HCT116 (cell line): ENCODE results near the gene TRPM3. TPM values are rescaled to one million over a fixed set of nuclear protein-coding genes. Genes with fewer than 3 reads are reported as not detected.

ENCODE experiments used
- ATAC-seq: fragments of 200-7000 bp; cut with Tn5 transposase; 2 replicates; pipeline ENCODE4 v1.9.1; 2020; ENCODE audit warnings: mild to moderate bottlenecking, moderate library complexity
- BruUV-seq: library from RNA; stranded (reverse); fragments of 400-500 nt; replicated peaks from 2 replicates; lab custom pipeline; 2021; lab: Mats Ljungman, UMichigan
- CTCF ChIA-PET: fragments of 300-600 bp; sonication (Branson Sonifier 250); formaldehyde crosslinking; loops from one replicate; lab custom pipeline; 2021; ENCODE audit warnings: antibody characterized with exemption; lab: Charles Lee
- POLR2A ChIA-PET: fragments of 300-600, 350-600 bp; sonication (Branson Sonifier 250); formaldehyde crosslinking; loops from one replicate; lab custom pipeline; 2021; ENCODE audit warnings: antibody characterized with exemption; lab: Charles Lee
- RAD21 ChIA-PET, 2 experiments: fragments of 300-600 bp; sonication (Branson Sonifier 250); formaldehyde crosslinking; loops; one replicate each; lab custom pipeline; 2023; ENCODE audit warnings: low total read pairs in 2 of 2; ENCODE audit not compliant: uncharacterized antibody in 2 of 2, unreplicated experiment in 2 of 2, low non-redundant PET in 1 of 2; lab: Charles Lee
- DNase-seq: peaks from one replicate; pipeline ENCODE4 v3.0.0-alpha.2; 2010; ENCODE audit warnings: low read depth, low spot score
- H2AFZ ChIP-seq: fragments of 200-600 bp; shearing (Covaris generic), sonication (generic); 2 replicates; pipeline ENCODE4 v1.6.1; 2017; ENCODE audit warnings: low read depth, mixed run types, mixed read lengths, antibody characterized with exemption, low read length; ENCODE audit not compliant: poor library complexity, severe bottlenecking
- H3K27ac ChIP-seq: 2 replicates; pipeline ENCODE4 v1.5.1; 2012; ENCODE audit warnings: low read depth, low read length
- H3K27me3 ChIP-seq: fragments of 200-600 bp; sonication (generic); 2 replicates; pipeline ENCODE4 v1.6.1; 2016; ENCODE audit warnings: mixed run types, low read length, mixed read lengths; ENCODE audit not compliant: insufficient read depth
- H3K36me3 ChIP-seq, 2 experiments: fragments of 200-500 bp in 1 of 2; fragments of 200-600 bp in 1 of 2; sonication (Bioruptor generic) in 1 of 2; sonication (generic) in 1 of 2; 2 replicates each; pipeline versions ENCODE4 v1.5.1 to v1.6.1; 2014 to 2016; ENCODE audit warnings: low read length in 2 of 2, inconsistent platforms in 1 of 2, mixed read lengths in 1 of 2, mixed run types in 1 of 2; ENCODE audit not compliant: insufficient read depth in 2 of 2, control insufficient read depth in 1 of 2
- H3K4me1 ChIP-seq, 2 experiments: fragments of 200-600 bp in 1 of 2; sonication (generic) in 1 of 2; 2 replicates each; pipeline versions ENCODE4 v1.5.1 to v1.6.1; 2012 to 2017; ENCODE audit warnings: low read length in 2 of 2, inconsistent platforms in 1 of 2, mild to moderate bottlenecking in 1 of 2, mixed read lengths in 1 of 2, mixed run types in 1 of 2, moderate library complexity in 1 of 2; ENCODE audit not compliant: insufficient read depth in 2 of 2, control insufficient read depth in 1 of 2
- H3K4me2 ChIP-seq: fragments of 200-600 bp; sonication (generic); 2 replicates; pipeline ENCODE4 v1.6.1; 2017; ENCODE audit warnings: mixed run types, low read length, mixed read lengths
- H3K4me3 ChIP-seq, 2 experiments: fragments of 200-600 bp in 1 of 2; sonication (generic) in 1 of 2; replicated peaks in 1 of 2; 2 replicates each; pipeline ENCODE4 v1.5.1; 2011 to 2016; ENCODE audit warnings: low read length in 2 of 2, control low read depth in 1 of 2, low read depth in 1 of 2, mild to moderate bottlenecking in 1 of 2, mixed read lengths in 1 of 2, mixed run types in 1 of 2
- H3K79me2 ChIP-seq: fragments of 200-600 bp; sonication (generic); 2 replicates; pipeline ENCODE4 v1.6.1; 2017; ENCODE audit warnings: mild to moderate bottlenecking, mixed run types, low read length, moderate library complexity, mixed read lengths; ENCODE audit not compliant: insufficient read depth
- H3K9ac ChIP-seq: fragments of 200-600 bp; sonication (generic); 2 replicates; pipeline ENCODE4 v1.6.1; 2016; ENCODE audit warnings: low read length, mixed read lengths
- H3K9me2 ChIP-seq: fragments of 200-600 bp; sonication (generic), shearing (Covaris generic); 2 replicates; pipeline ENCODE4 v1.6.1; 2017; ENCODE audit warnings: mixed run types, mild to moderate bottlenecking, moderate library complexity; ENCODE audit not compliant: insufficient read depth
- H3K9me3 ChIP-seq, 2 experiments: fragments of 200-500 bp in 1 of 2; fragments of 200-600 bp in 1 of 2; sonication (Bioruptor generic) in 1 of 2; sonication (generic) in 1 of 2; 2 replicates each; pipeline ENCODE4 v1.6.1; 2014 to 2017; ENCODE audit warnings: low read length in 2 of 2, mixed read lengths in 2 of 2, inconsistent platforms in 1 of 2, low read depth in 1 of 2, mild to moderate bottlenecking in 1 of 2, mixed run types in 1 of 2, moderate library complexity in 1 of 2; ENCODE audit not compliant: control insufficient read depth in 1 of 2, insufficient read depth in 1 of 2
- H4K20me1 ChIP-seq: fragments of 200-600 bp; sonication (generic), shearing (Covaris generic); 2 replicates; pipeline ENCODE4 v1.6.1; 2017; ENCODE audit warnings: mixed run types, mild to moderate bottlenecking, moderate library complexity; ENCODE audit not compliant: insufficient read depth
- ATF3 ChIP-seq: IDR thresholded peaks from 2 replicates; pipeline ENCODE4 v1.6.1; 2012
- CBX3 ChIP-seq: IDR thresholded peaks from 2 replicates; pipeline ENCODE4 v1.6.1; 2012; ENCODE audit warnings: low read depth
- CEBPB ChIP-seq: IDR thresholded peaks from 2 replicates; pipeline ENCODE4 v1.6.1; 2012; ENCODE audit warnings: low read depth
- CTCF ChIP-seq, 3 experiments: fragments of 200-600 bp in 1 of 3; sonication (generic) in 1 of 3; IDR thresholded peaks in 2 of 3; conservative IDR thresholded peaks in 1 of 3; 2 replicates each; pipeline ENCODE4 v1.5.1; 2012 to 2017; ENCODE audit warnings: low read depth in 2 of 3, low read length in 2 of 3, antibody characterized with exemption in 1 of 3, borderline replicate concordance in 1 of 3, control low read depth in 1 of 3, mild to moderate bottlenecking in 1 of 3, mixed read lengths in 1 of 3, mixed run types in 1 of 3, moderate library complexity in 1 of 3; ENCODE audit not compliant: insufficient read depth in 1 of 3
- EGR1 ChIP-seq: IDR thresholded peaks from 2 replicates; pipeline ENCODE4 v1.6.1; 2012; ENCODE audit warnings: low read depth
- EZH2 ChIP-seq: fragments of 200-600 bp; sonication (generic); IDR thresholded peaks from 2 replicates; pipeline ENCODE4 v1.6.1; 2017; ENCODE audit warnings: antibody characterized with exemption, mixed run types
- EZH2phosphoT487 ChIP-seq: fragments of 200-600 bp; IDR thresholded peaks from 2 replicates; pipeline ENCODE4 v1.6.1; 2018; ENCODE audit warnings: antibody characterized with exemption, borderline replicate concordance
- FOSL1 ChIP-seq: IDR thresholded peaks from 2 replicates; pipeline ENCODE4 v1.6.1; 2012; ENCODE audit warnings: low read depth
- JUND ChIP-seq: IDR thresholded peaks from 2 replicates; pipeline ENCODE4 v1.6.1; 2012
- RAD21 ChIP-seq: IDR thresholded peaks from 2 replicates; pipeline ENCODE4 v1.6.1; 2012; ENCODE audit warnings: low read depth, mild to moderate bottlenecking
- REST ChIP-seq: IDR thresholded peaks from 2 replicates; pipeline ENCODE4 v1.6.1; 2012; ENCODE audit warnings: low read depth
- SP1 ChIP-seq: IDR thresholded peaks from 2 replicates; pipeline ENCODE4 v1.6.1; 2012; ENCODE audit warnings: low read depth
- SRF ChIP-seq: IDR thresholded peaks from 2 replicates; pipeline ENCODE4 v1.6.1; 2012; ENCODE audit warnings: low read depth
- TCF7L2 ChIP-seq: IDR thresholded peaks from 2 replicates; pipeline ENCODE4 v1.7.0; 2011; ENCODE audit warnings: borderline replicate concordance, inconsistent platforms; ENCODE audit not compliant: insufficient read depth, insufficient read length; ENCODE audit errors: extremely low read depth
- YY1 ChIP-seq: IDR thresholded peaks from 2 replicates; pipeline ENCODE4 v1.6.1; 2011; ENCODE audit warnings: low read length, low read depth, moderate library complexity, mild to moderate bottlenecking; ENCODE audit not compliant: insufficient replicate concordance; ENCODE audit errors: extremely low read depth
- ZFX ChIP-seq: fragments of 450-650 bp; IDR thresholded peaks from 2 replicates; pipeline ENCODE4 v1.6.1; 2017
- ZNF274 ChIP-seq: fragments of 200-500 bp; sonication (Bioruptor generic); IDR thresholded peaks from 2 replicates; pipeline ENCODE4 v1.6.1; 2014; ENCODE audit warnings: mild to moderate bottlenecking, low read depth, low read length, inconsistent platforms
- intact Hi-C: fragments of 100-400 bp; cut with micrococcal nuclease; formaldehyde crosslinking; loops from 2 replicates; pipeline ENCODE4 v1.10.0; 2022
- total RNA-seq: library from RNA; stranded (reverse); gene quantifications from one replicate; pipeline ENCODE4 v1.2.1, GENCODE V29; 2021; ENCODE audit not compliant: unreplicated experiment

The TRPM3 gene
- total RNA-seq, 1 experiment from 2014 or later = not detected

GRCh38 chr9:70692431-70692830, 429.0 kb downstream of the TRPM3 start:
- H3K9ac ChIP-seq = no peak overlapping the region
- no peaks in the 10 kb centered on the region for H3K9me3 ChIP-seq
- TF ChIP-seq TCF7L2 (no peak), ZFX (no peak), FOSL1 (no peak), CTCF (IDR thresholded peaks at IDR 0.05 in 2 of 3, conservative IDR thresholded peaks at IDR 0.05 in 1 of 3; ENCODE audit: borderline replicate concordance in 1 of 3, insufficient read depth in 1 of 3, low read depth in 2 of 3, low read length in 2 of 3) (no peak), CEBPB (no peak), EZH2phosphoT487 (no peak), RAD21 (no peak), SP1 (no peak), ATF3 (no peak)
- TF ChIP-seq, all 23 proteins: peak for 0
- Histone ChIP-seq H2AFZ (no peak overlapping the region), H3K79me2 (no peaks in the 10 kb centered on the region), H3K27me3 (peaks cover 31% of the 10 kb centered on the region), H3K4me1 (no peaks in the 10 kb centered on the region), H4K20me1 (no peaks in the 10 kb centered on the region), H3K4me3 (no peak overlapping the region), H3K9me2 (no peaks in the 10 kb centered on the region), H3K27ac (no peak overlapping the region), H3K36me3 (no peaks in the 10 kb centered on the region), H3K4me2 (no peak overlapping the region)
- no peak for DNase-seq
- RAD21 ChIA-PET = no interaction called here
- intact Hi-C loops = no loop called here
- POLR2A ChIA-PET = no interaction called here
- no TSS peak for BruUV-seq
- CTCF ChIA-PET = no interaction called here
- no peak for ATAC-seq

GRCh38 chr9:70688704-70689103, 432.7 kb downstream of the TRPM3 start:
- intact Hi-C loops = no loop called here
- no peaks in the 10 kb centered on the region for H3K9me2 ChIP-seq
- H3K4me2 ChIP-seq = no peak overlapping the region
- H3K4me3 ChIP-seq = no peak overlapping the region
- no peaks in the 10 kb centered on the region for H3K36me3 ChIP-seq
- H3K27ac ChIP-seq = no peak overlapping the region
- H2AFZ ChIP-seq = no peak overlapping the region
- ATAC-seq (no peak), DNase-seq (no peak)
- ChIA-PET POLR2A (no interaction called here), CTCF (no interaction called here), RAD21 (no interaction called here)
- H3K9ac ChIP-seq = no peak overlapping the region
- H3K79me2 ChIP-seq = no peaks in the 10 kb centered on the region
- no TSS peak for BruUV-seq
- no peaks in the 10 kb centered on the region for H4K20me1 ChIP-seq
- peaks cover 39% of the 10 kb centered on the region for H3K27me3 ChIP-seq
- no peaks in the 10 kb centered on the region for H3K9me3 ChIP-seq
- no peaks in the 10 kb centered on the region for H3K4me1 ChIP-seq
- no peak for TF ChIP-seq EGR1
- no peak for TF ChIP-seq FOSL1
- TF ChIP-seq SP1 = no peak
- TF ChIP-seq CEBPB = no peak
- TF ChIP-seq JUND = no peak
- no peak for TF ChIP-seq CBX3
- TF ChIP-seq RAD21 = no peak
- TF ChIP-seq ZNF274 = no peak
- TF ChIP-seq SRF = no peak
- TF ChIP-seq EZH2phosphoT487 = no peak
- no peak for TF ChIP-seq EZH2
- no peak for TF ChIP-seq YY1
- TF ChIP-seq TCF7L2 = no peak
- no peak for TF ChIP-seq REST
